HG02571 (cell line): ENCODE measurements around the gene IL17C.
"Not testable (repeated sequence)": the region's sequence is repeated elsewhere in the genome, so short reads cannot be mapped to it uniquely, and the experiment has no call there.

Experiments used
- ATAC-seq: cut with Tn5 transposase; IDR thresholded peaks from one replicate; pipeline ENCODE4 v1.9.1; 2021; ENCODE audit warnings: mild to moderate bottlenecking, moderate library complexity; ENCODE audit not compliant: unreplicated experiment

Gene IL17C

DNA sequence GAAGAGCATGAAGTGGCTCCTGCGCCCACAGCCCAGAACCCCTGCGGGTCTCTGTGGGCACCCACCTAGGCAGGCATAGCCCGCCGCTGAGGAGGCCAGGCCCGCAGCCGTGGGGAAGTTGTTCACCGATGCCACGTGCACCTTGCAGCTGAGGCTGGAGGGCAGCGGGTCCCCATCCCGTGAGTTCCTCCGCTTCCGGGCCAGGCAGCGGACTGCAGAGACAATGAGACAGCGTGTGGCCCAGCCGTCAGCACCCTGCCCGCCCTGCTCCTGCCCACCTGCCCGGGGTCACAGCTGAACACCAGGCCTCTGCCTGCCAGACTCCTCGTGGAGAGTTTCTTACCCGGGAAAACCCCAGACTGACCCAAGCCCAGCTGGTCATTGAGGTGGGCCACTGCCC, 19.0 kb downstream of the IL17C start:
- no peak for ATAC-seq

DNA sequence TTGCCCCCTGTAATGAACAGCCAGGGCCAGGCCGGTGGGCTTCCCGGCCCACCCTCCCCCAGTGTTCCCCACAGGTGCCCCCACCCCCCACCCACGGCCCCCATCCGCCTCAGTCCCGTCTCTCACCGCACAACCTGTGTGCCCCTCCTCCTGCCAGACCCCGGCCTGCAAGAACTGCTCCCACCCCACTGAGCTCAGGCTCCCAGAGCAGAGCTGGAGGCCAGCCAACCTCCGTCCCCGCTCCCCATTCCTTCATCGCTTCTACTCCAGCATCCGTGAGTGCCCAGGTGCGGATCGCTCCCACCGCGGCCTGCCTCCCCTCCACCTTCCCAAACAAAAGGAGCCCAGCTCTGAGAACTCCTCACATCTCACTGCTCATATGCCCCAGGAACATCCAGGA, 20.3 kb downstream of the IL17C start:
- no peak for ATAC-seq

DNA sequence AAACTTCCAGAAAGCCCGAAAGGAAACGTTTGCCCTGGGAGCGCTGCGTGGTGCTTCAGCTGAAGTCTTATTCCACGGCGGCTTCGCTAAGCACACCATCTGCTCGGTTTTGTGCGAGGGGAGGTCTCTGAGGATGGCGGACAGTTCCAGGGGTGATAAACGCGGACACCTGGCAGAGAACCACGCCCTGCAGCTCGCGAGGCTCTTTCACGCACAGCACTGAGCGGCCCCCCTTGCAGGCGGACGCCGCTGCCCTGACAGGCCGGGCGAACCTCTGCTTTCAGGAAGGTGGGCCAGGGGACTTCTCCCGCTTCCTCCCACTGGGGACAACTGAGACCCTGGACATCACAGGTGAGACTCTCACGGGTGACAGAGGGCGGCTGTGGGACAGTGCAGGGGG, 20.8 kb downstream of the IL17C start:
- no peak for ATAC-seq

DNA sequence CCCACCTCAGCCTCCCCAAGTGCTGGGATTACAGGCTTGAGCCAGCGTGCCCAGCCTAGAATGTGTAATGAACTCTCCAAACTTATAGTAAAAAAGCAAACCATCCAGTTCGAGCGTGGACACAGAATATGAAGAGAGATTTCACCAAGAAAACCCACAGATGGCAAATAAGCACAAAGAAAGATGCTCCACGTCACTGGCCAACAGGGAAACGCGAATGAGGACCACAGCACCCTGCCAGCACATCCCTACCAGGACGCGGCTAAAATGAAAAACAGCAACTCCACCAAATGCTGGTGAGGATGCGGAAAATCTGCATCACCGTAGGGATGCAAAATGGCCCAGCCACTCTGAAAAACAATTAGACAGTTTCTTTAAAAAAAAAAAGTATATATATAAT, 23.1 kb downstream of the IL17C start:
- ATAC-seq = no peak

DNA sequence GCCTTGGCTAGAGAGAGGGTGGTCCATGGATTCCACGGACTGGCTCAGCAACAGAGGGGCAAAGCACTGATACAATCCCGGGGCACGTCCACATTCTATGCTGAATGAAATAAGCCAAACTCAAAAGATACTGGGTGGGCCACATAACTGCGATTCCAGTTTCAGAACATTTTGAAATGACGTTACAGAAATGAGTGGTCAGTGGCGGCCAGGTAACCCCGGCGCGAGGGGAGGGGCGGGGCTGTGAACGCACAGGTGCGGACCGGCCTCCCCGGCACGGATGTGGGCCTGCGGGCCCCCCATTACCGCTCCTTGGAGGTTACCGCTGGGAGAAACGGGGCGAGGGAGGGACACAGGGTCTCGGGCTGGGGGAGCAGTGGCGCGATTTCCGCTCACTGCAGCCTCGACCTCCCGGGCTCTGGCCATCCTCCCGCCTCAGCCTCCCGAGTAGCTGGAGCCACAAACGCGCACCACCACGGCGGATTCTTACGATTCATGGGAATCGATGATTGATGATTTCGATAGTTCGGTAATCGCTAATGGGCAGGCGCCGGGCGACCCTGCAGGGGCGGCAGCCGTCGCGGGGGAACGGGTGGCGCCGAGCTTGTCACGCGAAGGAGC, 24.0 kb downstream of the IL17C start:
- no peak for ATAC-seq

DNA sequence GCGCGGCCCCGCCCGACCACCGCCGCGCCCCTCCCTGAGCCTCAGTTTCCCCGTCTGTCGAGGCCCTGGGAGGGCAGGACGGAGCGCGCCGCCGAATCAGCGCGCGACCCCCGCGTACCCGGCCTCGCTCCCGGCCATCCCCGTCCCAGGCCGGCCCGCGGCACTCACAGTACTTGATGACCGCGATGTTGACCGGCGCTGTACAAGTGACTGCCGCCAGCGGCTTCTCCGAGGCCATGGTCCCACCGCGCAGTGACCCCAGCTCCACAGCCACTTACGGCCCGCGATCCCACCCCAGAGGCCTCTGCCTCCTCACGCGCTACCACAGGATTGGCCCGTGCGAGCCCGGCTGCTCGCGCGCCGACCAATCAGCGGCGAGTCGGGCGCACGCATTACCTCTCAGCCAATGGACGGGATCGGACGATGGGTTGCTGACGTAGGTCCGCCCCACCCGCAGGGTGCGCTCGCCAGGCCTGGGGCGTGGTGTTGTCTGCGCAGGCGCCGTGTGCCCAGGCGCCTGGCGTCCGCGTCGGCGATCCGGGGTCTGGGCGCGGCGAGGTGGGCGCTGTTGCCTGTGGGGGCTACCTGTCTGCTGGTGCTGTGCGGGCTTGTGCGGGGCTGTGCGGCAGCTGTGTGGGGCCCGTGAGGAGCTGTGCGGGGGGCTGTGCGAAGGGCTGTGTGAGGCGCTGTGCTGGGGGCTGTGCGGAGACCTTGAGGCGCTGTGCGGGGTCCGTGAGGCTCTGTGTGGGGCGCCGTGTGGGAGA, 24.7 kb downstream of the IL17C start, which contains the start of gene MVD:
MVD (minus strand) TSS at position 249 of the 764 bp plus-strand sequence; CDS start at position 238, 11 bp downstream.
- ATAC-seq = peak; percentile 90

DNA sequence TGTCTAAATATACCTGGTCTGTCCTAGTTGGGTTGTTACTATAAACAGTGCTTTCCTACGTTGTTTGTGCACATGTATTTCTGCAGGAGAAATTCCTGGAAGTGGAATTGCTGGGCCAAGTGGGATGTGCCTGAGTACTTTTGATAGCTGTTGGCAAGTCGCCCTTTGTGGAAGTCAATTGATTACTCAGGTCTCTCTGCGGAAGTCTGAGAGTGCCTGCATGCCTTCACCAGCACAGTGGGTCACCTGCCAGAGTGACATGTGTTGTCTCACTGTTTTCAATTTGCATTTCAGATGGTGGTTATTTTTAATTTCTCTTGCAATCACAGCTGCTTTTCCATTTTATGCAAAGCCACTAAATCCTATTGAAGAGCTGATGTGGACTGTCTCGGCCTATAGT, 26.8 kb downstream of the IL17C start:
- no peak for ATAC-seq

DNA sequence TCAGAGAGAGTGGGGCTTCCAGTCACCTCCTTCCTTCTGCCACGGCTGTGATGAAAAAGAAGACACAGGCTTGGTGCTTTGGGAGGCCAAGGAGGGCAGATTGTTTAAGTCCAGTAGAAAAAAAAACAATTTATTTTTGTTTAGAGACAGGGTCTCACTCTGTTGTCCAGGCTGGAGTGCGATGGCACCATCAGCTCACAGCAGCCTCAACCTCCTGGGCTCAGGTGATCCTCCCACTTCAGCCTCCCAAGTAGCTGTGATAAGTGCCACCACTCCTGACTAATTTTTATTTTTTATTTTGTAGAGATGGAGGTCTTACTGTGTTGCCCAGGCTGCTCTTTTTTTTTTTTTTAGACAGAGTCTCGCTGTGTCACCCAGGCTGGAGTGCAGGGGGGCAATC, 27.2 kb downstream of the IL17C start:
- no peak for ATAC-seq

DNA sequence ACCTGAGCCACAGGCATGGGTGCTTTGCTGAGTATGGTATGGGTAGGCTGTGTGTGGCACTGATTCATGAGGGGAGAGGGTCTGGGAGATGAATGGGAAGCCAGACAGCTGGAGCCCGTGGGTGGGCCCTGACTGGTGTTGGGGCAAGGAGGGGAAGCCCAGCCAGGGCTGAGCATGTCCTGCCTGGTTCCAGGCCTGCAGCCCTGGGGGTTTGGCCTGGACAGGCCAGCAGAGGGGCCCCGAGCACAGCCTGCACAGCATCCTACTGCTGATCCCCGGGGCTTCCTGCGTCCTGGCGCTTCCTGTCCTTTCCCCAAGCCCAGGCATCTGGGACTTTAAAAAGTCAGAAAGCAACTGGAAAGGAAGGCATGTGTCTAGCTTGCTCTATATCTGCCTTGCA, 29.1 kb downstream of the IL17C start:
- no peak for ATAC-seq

DNA sequence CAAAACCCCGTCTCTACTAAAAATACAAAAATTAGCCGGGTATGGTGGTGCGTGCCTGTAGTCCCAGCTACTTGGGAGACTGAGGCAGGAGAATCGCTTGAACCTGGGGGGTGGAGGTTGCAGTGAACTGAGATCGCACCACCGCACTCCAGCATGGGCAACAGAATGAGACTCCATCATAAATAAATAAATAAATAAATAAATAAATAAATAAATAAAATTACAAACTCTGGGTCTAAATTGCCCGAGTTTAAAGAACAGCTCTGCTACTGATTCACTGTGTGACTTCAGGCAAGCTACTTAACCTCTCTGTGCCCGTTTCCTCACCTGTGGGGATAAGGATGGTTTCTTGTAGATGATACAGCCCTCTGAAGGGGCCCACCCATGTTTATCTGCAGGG, 31.1 kb downstream of the IL17C start:
- not testable (repeated sequence) for ATAC-seq

DNA sequence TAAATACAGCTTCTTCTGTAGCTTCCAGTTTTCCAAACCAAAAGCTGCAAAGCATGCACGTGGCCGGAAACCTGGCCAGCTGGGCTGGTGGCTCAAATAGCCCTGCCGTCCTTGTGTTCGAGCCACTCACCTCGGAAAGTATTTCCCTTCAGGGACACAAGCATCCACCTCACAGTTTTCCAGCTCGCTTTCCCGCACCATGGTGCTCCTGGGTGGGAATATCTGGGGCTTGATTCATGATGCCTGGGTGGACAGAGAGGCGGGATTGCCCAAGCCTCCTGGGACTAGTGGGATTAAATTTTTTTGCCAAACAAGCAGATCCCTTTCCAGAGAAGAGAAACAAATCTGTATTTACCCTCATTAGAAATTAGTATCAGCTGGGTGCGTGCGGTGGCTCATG, 31.6 kb downstream of the IL17C start:
- ATAC-seq = no peak

DNA sequence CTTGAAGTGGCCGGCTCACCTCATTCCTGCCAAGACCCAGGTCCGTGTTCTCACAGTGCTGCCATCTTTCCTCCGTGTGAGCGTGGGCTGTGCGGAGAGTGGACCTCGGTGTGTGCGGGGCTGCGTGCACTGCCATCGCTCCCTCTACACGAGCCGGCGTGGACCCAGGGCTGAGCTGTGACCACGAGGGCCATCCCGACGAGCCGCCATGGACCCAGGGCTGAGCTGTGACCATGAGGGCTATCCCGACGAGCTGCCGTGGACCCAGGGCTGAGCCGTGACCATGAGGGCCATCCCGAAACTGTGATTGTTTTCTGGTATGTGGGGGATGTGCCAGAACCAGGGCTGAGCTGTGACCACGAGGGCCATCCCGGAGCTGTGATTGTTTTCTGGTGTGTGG, 33.4 kb downstream of the IL17C start:
- ATAC-seq = no peak

DNA sequence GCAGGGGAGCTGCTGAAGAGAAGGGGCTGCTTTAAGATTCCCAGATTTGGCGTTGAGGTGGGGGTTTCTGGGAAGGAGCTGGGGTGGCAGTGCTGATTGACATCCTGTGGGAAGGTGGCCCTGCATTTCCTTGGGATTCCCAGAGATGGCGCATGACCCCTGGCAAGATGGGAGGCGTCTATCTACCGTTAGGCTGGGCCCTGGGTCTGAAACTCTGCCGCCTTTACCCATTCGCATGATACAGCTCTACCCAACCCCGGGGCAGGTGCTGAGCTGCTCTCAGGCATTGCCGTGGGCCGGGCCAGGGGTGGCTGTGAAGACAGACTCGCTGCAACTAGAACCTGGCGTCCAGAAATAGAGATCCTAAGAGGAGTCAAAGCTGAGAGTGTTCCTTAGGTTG, 34.4 kb downstream of the IL17C start:
- ATAC-seq = no peak

DNA sequence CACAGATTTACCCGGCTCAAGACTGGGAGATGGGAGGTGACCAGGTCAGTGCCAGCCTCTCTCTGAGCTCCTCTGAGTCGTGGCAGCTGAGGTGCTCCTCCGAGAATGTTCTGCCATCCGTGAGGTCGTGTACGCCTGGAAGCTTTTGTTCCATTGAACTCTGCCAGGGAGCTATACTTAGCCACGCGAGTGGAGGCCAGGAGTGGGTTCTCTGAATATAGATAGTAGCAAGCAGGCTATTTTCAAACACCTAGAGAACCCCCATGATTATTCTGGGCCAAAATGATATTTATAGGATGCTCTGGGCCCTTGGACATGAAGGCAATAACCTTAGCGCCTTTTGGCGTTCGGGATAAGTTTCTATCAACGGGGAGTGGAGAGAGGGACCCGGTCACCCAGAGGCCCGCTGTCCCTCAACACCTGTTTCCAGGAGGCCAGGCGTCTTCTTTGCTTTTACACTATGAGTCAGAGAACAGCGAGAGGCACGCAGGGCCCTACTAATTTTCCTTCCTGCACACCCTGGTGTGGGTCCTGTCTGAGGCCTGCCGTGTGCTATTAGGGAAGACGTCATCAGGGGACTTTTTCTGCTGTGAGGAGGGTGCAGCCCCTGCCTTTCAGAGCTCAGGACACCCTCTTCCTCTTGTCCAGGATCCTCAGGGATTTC, 35.5 kb downstream of the IL17C start:
- no peak for ATAC-seq

DNA sequence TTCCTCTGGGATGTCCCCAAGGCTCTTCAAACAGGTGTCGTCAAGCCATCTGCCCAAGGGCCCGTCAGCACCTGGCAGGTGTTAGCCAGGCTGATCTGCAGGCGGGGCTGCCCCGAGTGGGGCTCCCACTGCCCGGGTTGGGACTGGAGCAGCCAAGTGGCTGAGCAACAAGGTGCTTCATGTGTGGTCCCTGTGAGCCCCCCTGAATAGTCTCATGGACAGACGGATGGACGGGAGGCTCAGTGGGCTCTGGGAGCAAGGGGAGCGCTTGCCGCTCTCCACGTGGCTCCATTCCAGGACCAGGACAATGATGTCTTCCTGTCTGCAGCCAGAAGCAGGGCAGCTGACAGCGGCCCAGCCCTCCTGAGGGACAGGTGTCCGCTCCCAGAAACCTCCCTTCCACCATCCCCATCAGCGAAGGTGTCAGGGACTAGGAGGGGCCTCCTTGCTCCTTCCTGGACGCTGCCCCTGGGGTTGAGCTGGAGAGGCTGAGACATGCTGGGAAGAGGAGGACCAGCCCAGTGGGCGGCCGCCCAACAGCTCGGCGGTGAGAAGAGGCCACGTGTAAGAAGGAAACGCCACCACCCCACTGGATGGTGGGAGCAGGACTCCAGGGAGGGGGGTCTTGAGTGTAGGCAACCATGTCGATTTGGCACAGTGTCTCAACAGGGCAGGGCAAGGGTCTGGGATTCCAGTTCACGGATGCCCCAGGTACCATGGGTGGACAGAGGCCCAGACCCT, 38.3 kb downstream of the IL17C start:
- no peak for ATAC-seq

DNA sequence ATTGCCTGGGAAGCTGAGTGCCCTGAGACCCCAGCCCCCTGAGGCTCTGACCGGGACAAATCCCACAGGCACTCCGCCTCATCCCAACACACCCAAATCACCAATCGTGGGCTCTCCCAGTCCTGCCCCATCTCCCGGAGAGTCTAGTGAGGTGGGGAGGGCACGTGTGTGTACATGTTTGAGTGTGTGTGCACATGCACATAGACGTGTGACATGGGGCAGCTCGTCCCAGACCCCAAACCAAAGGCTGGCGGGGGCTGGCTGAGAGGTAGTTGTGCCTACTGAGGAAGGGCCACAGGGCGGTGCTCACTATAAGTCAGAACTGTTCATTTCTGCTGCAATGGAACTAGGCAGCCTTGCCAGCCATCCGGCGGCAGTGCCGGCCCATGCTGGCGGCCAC, 39.3 kb downstream of the IL17C start:
- no peak for ATAC-seq

DNA sequence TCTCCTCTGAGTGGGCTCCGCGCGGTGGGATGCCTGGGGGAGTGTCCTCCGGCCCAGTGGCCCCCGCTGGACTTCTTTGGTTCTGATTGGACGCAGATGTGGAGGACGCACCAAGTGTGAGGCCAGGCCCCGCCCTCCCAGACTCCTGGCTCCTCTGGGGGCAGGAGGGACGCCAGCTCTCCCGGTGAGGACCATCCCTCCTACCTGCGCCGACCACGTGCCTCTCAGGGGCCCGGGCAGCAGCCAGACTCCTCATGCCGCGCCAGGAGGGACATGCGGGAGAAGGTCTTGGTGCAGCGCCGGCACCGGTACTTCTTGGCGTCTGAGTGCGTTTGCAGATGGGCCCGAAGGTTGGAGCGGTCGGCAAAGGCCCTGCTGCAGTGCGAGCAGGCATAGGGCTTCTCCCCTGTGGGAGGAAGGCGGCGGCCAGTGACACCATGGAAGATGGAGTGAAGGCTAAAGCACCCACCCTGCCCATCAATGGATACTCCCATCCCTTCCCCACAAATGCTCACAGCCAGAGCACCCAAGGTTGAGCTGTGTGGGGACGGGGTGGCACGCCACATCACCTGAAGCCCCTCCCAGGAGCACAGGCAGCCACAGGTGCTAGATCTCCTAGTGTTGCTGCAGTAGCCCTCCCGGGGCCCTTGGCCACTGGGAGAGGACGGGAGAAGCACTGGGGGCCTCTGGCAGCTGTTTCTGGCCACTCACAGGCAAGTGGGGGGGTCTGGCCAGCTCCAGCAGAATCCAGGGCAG, 40.0 kb downstream of the IL17C start:
- no peak for ATAC-seq

DNA sequence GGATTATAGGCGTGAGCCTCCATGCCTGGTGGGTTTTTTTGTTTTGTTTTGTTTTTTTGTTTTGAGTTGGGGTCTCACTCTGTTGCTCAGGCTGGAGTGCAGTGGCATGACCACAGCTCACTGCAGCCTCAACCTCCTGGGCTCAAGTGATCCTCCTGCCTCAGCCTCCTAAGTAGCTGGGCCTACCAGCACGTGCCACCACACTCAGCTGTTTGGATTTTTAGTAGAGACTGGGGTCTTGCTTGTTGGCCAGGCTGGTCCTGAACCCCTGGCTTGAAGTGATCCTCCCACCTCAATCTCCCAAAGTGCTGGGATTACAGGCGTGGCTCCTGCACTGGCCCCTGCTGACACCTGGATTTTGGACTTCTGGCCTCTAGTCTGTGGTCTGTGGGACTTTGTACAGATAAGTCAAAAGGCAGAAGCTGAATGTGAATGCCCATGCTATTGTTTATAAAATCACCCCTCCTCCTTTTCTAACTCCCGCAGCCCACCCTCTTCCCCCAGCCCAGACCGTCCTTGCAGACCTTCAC, 42.2 kb downstream of the IL17C start:
- no peak for ATAC-seq

DNA sequence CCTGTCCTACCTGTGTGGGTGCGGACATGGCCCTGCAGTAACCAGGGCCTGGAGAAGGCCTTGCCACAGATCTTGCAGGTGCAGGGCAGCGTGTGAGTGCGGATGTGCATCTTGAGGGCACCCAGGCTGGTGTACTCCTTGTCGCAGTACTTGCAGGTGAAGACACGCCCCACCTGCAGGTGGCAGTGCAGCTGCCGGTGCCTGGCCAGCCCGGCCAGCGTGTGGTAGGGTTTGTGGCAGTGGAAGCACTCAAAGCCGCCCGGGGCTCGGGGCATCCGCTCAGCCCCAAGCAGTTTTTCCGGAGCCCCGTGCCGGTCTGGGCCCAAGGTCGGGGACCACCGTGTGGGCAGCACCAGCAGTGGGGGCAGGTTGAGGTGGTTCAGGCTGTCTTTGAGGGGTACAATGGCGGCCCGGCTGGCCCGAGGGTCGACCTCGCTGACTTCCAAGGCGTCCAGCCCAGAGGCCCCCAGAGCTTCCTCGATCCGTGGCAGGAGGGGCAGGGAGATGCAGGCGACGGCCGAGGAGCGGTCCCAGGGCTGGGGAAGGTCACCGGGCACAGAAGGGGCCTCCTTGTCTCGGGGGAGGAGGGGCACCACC, 42.8 kb downstream of the IL17C start:
- ATAC-seq = no peak
